ENCODE measurements around the gene COMMD2.

The COMMD2 gene

DNA sequence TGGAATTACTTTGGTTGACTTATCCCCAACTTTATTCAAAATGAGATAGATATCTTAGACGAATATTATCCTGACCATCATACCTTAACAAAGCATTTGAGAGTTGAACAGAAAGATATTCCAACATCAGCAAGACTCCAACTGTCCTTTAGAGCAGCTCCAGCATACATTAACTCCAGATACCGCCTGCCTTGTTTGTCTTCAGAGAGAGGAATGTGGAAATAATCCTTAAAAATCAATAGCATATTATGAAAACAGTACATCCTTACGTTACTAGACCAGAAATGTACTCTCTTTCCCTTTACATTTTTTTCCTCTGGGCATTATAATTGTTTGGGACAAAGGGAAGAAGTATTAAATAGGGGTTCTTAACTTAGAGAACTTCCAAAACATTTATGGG, 38.4 kb upstream of the COMMD2 start:
- no peak for DNase-seq (ENCODE audit: low read depth)
- TF ChIP-seq, protein P1, sequence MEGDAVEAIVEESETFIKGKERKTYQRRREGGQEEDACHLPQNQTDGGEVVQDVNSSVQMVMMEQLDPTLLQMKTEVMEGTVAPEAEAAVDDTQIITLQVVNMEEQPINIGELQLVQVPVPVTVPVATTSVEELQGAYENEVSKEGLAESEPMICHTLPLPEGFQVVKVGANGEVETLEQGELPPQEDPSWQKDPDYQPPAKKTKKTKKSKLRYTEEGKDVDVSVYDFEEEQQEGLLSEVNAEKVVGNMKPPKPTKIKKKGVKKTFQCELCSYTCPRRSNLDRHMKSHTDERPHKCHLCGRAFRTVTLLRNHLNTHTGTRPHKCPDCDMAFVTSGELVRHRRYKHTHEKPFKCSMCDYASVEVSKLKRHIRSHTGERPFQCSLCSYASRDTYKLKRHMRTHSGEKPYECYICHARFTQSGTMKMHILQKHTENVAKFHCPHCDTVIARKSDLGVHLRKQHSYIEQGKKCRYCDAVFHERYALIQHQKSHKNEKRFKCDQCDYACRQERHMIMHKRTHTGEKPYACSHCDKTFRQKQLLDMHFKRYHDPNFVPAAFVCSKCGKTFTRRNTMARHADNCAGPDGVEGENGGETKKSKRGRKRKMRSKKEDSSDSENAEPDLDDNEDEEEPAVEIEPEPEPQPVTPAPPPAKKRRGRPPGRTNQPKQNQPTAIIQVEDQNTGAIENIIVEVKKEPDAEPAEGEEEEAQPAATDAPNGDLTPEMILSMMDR (IDR thresholded peaks at IDR 0.05; ENCODE audit: low read depth, low read length, missing control alignments) = no peak
- no peak overlapping the region for H3K4me3 ChIP-seq (ENCODE audit: low read depth, low read length)

DNA sequence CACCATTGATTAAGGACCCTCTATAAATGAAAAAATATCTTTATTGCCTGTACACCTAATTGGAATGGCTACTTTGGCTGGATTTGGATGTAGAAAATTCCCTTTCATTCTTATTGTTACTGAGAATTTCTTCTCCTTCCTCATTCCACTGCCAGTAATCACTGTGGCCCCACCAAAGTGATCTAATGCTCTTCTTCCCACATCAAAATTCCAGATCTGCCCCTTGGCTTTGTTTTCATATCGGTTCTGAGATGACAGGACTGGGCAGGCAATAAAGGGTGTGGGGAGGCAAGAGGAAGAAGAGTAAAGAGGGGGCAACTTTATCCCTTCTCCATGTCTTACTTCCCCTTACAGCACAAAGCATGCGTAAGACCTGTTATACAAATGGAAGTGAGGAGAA, 38.0 kb upstream of the COMMD2 start:
- TF ChIP-seq, protein P1 (IDR thresholded peaks at IDR 0.05; ENCODE audit: low read depth, low read length, missing control alignments) = no peak
- DNase-seq (ENCODE audit: low read depth) = no peak

DNA sequence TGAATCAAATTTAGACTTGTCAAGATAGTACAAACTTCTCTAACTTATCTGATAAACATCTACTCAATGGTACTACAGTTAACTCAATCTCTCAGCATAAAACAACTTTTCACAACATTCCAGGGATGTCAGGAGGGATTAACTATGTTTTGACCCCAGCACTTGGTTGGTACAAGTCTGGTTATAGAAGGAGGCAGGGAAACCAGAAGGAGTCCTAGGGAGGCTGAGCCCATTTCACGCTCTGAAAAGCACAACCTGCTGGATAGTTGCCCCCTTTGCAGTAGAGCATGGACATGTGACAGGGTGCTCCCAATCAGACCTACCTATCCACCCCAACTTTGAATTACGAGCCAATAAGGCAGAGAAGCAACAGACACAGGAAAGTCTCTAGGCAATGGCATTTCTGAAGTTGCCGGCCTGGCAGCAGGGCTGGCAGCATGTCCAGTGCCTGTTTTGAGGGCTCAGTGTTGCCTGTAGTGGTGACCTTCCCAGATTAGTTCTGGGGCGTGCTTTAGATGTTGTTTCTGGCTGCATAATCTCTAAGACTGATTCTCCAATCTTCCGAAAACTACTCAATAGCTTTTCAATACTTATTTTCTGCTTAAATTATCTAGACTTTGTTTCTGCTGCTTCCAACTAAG, 31.9 kb upstream of the COMMD2 start:
- DNase-seq (ENCODE audit: low read depth) = no peak
- TF ChIP-seq, protein P1 (IDR thresholded peaks at IDR 0.05; ENCODE audit: low read depth, low read length, missing control alignments) = no peak
- H3K4me3 ChIP-seq (ENCODE audit: low read depth, low read length) = no peak overlapping the region

More for the DNA sequence above, 38.0 kb upstream of the COMMD2 start:
- H3K4me3 ChIP-seq (ENCODE audit: low read depth, low read length) = no peak overlapping the region

DNA sequence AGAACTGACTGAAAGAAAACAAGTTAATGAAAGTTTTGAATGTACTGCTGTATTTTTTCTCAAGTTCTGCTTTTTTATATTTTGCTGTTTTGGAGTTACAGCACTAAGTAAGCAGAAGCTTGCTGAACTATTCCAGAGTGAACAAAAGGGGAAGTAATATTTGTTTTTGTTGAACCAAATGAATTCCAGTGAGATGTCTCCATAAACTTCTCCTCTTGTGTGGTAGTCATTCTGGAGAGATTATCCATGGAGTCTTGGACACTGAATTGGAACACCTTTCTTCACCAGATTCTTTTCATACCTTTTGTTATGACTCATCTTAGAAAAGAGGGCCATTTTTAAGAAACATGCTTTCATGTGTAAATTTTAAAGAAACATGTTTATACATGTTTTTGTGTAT, 31.3 kb upstream of the COMMD2 start:
- no peak overlapping the region for H3K4me3 ChIP-seq (ENCODE audit: low read depth, low read length)
- TF ChIP-seq, protein P1 (IDR thresholded peaks at IDR 0.05; ENCODE audit: low read depth, low read length, missing control alignments) = no peak
- no peak for DNase-seq (ENCODE audit: low read depth)

DNA sequence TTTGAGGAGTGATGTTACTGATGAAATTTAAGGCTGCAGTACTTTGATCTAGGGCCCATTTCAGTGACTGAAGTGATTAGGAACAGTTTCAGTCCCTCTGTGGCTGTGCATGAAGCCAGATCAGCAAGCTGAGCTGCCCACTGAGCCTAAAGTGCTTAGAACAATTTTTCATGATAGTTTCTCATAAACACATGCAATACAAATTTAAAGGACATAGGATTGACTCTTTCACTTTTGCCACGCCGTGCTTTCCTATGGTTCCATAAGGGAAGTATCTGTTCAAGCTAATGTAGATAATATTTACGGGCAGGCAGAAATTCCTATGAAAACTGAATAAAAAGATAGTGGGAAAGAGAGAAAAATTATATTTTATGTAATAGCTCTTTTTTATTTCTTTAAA, 29.5 kb upstream of the COMMD2 start:
- no peak for DNase-seq (ENCODE audit: low read depth)
- TF ChIP-seq, protein P1 (IDR thresholded peaks at IDR 0.05; ENCODE audit: low read depth, low read length, missing control alignments) = no peak

DNA sequence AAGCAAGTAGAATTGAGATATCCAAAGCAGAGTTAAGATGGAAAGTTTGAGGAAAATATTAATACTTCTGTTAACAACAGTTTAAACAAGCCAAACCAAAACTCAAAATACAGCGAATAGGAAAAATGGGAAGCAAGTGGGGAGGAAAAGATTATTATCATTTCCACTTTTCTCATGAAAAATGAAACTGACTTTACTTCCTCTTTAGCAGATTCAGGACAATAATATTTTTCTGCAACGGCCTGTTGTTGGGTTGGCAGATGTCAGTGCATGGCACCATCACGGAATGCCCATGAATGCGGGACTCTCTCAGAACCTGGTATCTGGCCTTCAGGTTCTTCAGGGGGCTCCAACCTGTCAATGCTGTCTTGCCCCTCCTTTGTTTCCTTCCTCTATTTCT, 28.9 kb upstream of the COMMD2 start:
- no peak overlapping the region for H3K4me3 ChIP-seq (ENCODE audit: low read depth, low read length)

More for the DNA sequence above, 29.5 kb upstream of the COMMD2 start:
- no peak overlapping the region for H3K4me3 ChIP-seq (ENCODE audit: low read depth, low read length)

More for the DNA sequence above, 28.9 kb upstream of the COMMD2 start:
- DNase-seq (ENCODE audit: low read depth) = no peak
- TF ChIP-seq, protein P1 (IDR thresholded peaks at IDR 0.05; ENCODE audit: low read depth, low read length, missing control alignments) = no peak

All from GM12864 (cell line).